RPMI7951 (cell line): ENCODE measurements around the gene CSNK1A1. TPM values are rescaled to one million over a fixed set of nuclear protein-coding genes. Genes with fewer than 3 reads are reported as not detected.
"Not testable (repeated sequence)": the region's sequence is repeated elsewhere in the genome, so short reads cannot be mapped to it uniquely, and the experiment has no call there.

Experiments used
- DNase-seq: peaks from one replicate; pipeline ENCODE4 v3.0.0-alpha.2; 2012; ENCODE audit warnings: low read depth
- total RNA-seq: library from RNA; depleted of rRNA; stranded (reverse); fragments of >200 nt; shearing (Covaris generic); gene quantifications from 2 replicates; pipeline ENCODE4 v1.2.3, GENCODE V29; 2014

Gene CSNK1A1
- total RNA-seq, 1 experiment from 2014 or later: 245 TPM

GRCh38 chr5:149490599-149491485, 60.4 kb downstream of the CSNK1A1 start:
- DNase-seq: no peak

DNA sequence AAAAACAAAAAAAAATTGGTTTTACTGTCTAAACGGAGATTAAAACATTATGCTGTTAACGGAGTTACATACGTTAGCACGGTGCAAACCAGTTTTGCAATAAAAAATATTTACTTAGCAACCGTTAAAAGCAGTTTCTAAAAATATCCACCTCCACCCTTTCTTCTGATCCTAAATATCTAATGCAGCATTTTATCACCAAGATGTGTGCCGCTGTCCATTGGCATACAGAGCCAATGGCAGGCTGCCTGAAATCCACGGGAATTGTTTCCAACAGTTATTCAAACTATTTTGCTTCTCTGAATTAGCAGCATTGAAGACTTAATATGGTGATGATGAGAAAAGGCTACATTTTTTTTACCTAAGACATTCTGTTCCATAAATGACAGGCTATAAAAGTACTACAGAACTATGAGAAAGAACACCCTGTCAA, 61.6 kb downstream of the CSNK1A1 start:
- DNase-seq: peak; percentile 55

DNA sequence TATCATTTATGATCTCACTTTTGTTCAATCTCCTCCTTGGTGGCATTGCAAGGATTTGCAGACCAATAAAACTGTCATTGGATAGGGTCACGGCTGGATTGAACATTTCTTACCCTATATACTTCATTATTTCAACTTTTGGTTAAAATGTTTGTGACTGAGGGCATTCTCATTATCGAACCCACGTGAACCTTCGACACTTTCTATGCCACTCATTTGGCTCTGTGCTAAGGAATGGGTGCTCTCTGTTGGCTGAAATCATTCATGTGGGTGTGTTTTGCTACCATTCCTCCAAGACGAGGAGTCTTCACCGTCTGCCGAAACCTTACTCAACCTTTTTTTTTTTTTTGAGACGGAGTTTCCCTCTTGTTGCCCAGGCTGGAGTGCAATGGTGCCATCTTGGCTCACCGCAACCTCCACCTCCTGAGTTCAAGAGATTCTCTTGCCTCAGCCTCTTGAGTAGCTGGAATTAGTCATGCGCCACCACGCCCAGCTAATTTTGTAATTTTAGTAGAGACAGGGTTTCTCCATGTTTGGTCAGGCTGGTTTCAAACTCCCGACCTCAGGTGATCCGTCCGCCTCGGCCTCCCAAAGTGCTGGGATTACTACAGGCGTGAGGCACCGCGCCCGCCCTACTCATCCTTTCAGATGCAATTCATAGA, 62.5 kb downstream of the CSNK1A1 start:
- peak; percentile 80 for DNase-seq

GRCh38 chr5:149487672-149488071, 63.6 kb downstream of the CSNK1A1 start:
- DNase-seq: no peak

DNA sequence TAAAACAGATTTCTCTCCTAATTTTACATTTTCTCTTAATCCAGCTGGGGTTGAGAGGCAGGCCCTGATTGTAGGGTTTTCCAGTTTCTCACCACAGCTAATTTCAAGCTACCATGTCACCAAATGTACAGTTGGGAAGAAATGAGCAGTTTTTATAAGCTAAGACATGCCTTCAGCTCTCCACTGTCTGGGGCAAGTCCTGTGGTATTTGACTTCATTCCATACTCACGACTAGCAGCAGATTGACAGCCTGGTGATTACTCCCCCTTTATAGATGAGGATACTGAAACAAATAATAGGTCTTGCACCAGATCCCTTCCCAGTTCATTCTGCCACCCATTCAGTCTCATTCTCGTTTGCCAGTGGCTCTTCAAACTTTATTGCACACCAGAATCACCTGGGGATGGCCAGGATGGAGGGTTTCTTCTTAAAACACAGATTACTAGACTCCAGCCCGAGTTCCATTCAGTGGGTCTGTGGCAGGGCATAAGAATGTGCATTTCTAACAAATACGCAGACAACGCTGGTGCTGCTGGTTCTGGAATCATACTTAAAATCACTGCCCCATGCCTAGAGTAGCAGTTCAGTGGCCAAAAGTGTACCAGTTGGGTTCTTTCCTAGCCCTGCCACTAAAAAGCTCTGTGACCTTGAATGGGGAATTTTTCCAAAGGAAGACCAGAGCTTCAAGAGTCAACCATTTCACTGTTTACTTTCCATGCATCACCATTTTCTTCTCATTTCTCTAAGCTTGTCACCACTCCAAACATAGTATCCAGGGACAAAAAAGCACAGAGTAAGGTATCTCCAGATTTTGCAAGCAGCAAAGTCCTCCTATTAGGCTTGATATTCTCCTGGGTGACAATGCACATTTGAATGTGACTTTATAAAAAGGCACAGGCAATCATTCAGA, 64.3 kb downstream of the CSNK1A1 start:
- peak; percentile 49 for DNase-seq

GRCh38 chr5:149485655-149486615, 65.3 kb downstream of the CSNK1A1 start:
- DNase-seq: peak; percentile 97

DNA sequence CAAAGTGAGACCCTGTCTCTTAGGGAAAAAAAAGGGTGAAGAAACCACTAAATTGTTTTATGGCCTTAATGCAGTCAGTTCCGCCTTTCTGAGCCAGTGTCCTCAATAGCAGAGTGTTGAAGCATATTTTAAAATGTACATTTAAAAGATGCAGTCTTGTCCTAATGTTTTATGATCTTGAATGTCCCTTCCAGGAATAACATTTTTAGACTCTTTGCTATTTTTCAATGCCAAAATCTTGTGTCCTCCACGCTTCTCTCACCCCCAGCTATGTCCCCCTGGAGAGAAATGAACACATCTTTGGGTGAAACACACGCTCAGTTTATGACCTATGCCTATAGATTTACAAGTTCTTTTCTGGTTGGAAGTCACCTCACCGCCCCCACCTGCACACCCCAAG, 69.8 kb downstream of the CSNK1A1 start:
- no peak for DNase-seq

DNA sequence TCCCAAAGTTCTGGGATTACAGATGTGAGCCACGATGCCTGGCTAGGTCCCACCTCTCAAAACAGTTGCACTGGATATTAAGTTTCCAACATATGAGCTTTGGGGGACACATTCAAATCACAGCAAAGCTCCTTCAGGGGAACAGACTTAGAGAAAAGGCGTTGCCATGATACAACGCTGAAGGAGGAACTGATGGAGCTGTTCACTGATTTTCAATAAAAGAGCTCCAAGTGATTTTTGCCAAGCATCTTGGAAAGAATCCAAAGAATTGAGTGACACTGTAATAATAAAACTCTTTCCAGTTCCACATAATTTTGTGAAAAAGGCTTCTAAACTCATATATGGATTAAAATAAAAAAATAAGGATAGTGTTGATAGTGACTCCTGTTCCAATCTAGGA, 72.5 kb downstream of the CSNK1A1 start:
- no peak for DNase-seq

- DNase-seq: no peak
Observed at GRCh38 chr5:149475777-149476176, 75.5 kb downstream of the CSNK1A1 start.

- no peak for DNase-seq
Observed at GRCh38 chr5:149474198-149474597, 77.0 kb downstream of the CSNK1A1 start.

GRCh38 chr5:149473441-149473840, 77.8 kb downstream of the CSNK1A1 start:
- no peak for DNase-seq

DNA sequence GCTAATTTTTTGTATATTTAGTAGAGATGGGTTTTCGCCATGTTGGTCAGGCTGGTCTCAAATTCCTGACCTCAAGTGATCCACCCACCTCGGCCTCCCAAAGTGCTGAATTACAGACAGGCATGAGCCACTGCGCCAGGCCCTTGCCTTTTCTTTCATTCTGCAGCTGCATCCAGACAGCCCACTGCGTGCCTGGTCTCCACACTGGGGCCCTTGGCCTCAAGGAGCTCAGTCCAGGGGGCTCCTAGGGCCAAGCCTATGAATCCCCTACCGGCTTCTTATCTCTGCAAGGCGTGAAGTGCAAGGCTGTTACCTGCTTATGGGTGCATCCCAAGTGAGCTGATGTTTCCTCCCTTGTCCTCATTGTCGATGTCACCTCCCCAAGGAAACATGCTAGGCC, 78.8 kb downstream of the CSNK1A1 start:
- no peak for DNase-seq

GRCh38 chr5:149471406-149472183, 79.6 kb downstream of the CSNK1A1 start:
- no peak for DNase-seq

- no peak for DNase-seq
Observed at GRCh38 chr5:149470942-149471341, 80.3 kb downstream of the CSNK1A1 start.

DNA sequence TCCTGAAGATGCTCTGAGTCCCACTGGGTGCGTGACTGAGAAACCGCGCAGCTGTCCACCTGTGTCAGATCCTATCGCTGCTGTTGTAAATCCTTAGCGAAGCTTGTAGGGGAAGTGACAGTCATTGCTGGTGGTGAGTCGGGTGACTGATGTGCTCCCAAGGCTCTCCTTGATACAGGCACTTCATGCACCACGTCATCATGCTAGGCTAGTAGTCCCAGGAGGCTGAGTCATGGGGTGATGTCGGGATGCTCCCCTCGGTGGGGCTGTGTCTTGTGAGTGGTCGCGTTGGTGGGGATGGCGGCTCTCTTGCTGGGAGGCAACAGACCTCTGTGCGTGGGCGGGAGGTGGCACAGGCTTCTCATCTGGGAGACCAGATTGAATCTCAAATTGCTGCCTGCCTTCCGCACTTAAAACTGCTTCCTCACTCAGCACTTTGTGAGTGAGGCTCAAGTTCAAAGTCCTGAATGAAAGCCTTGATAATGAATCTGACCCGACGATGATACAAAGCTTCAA, 84.7 kb downstream of the CSNK1A1 start:
- DNase-seq: peak; percentile 82

DNA sequence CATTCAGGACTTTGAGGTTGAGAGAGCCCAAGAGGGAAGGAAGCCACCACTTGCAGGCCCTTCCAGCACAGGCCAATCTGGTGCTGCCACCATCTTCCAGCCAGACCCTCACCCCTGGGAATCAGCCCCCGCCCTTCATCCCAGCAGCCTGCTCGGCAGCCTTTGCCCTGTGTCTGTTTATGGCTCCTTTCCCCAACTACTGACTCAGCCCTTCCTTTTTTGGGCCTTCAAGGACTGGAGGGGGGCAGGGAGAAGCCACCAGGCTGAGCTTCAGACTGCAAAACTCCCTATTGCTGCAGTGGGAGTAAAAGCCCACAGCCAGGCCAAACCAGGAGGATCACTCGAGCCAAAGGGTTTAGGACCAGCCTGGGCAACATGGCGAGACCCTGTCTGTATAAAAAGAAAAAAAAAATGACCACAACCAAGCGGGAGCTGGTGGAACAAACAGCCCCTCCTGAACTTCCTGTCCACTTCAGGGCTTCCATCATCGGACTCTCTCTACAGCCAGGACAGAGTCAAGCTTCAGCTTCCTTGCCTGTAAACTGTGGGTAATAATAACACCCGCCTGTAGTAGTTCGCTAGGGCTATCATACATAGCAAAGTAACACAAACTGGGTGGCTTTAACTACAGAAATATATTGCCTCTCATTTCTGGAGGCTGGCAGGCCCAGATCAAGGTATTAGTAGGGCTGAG, 86.3 kb downstream of the CSNK1A1 start:
- peak; percentile 62 for DNase-seq

DNA sequence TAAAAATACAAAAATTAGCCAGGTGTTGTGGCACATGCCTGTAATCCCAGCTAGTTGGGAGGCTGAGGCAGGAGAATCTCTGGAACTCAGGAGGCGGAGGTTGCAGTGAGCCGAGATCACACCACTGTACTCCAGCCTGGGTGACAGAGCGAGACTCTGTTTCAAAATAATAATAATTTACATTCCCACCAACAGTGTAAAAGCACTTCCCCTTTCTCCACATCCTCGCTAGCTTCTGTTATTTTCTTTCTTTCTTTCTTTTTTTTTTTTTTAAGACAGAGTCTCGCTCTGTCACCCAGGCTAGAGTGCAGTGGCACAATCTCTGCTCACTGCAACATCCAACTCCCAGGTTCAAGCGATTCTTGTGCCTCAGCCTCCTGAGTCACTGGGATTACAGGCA, 89.3 kb downstream of the CSNK1A1 start:
- not testable (repeated sequence) for DNase-seq

DNA sequence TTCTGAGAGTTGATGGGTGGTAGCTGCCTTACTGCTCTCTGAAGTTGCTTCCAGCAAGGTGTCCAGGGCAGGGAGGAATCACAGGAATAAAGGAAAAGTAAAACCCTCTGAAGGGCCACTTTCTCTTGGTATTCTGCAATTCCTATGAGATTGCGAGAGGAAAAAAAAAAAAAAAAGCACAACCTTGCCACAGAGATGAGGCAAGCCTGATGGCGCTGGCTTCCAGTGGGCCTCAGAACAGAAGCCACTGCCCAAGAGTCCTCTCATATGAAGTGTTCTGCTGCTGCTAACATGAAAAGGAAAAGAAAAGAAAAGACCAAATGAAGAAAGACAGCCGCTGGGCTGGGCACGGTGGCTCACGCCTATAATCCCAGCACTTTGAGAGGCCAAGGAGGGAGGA, 91.3 kb downstream of the CSNK1A1 start:
- DNase-seq: no peak

DNA sequence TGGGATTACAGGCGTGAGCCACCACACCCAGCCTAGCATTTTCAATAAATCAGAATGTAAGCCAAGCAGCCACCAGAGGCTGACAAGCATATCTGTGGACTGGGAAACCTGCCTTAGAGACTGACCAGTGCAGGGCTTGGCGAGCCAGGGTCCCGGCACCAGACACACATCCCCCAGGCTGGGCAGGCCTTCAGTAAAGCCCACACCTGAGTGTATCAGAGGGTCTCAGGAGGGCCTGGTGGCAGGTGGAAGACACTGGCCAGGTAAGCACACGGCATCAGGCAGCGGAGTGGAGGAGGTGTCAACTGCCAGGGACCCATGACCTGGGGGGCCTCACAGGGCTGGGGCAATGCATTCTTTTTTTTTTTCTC, 93.9 kb downstream of the CSNK1A1 start:
- DNase-seq: no peak
